ENCODE measurements around the gene DHRS7B.
"Not testable (repeated sequence)": the region's sequence is repeated elsewhere in the genome, so short reads cannot be mapped to it uniquely, and the experiment has no call there.

Gene DHRS7B

GRCh38 chr17:21172846-21173245, 46.1 kb downstream of the DHRS7B start:
- no peak overlapping the region for H3K4me3 Mint-ChIP-seq
- H3K9me3 Mint-ChIP-seq: no peaks in the 10 kb centered on the region
- peaks cover 13% of the 10 kb centered on the region for H3K4me1 Mint-ChIP-seq (ENCODE audit: low read depth)
- no peaks in the 10 kb centered on the region for H3K27me3 Mint-ChIP-seq (ENCODE audit: low read depth)
- peaks cover 10% of the 10 kb centered on the region for H3K36me3 Mint-ChIP-seq (ENCODE audit: low read depth)
- H3K27ac Mint-ChIP-seq: no peak overlapping the region

- no peaks in the 10 kb centered on the region for H3K9me3 Mint-ChIP-seq
- H3K4me3 Mint-ChIP-seq: no peak overlapping the region
- H3K27ac Mint-ChIP-seq: no peak overlapping the region
- no peaks in the 10 kb centered on the region for H3K27me3 Mint-ChIP-seq (ENCODE audit: low read depth)
- peaks cover 13% of the 10 kb centered on the region for H3K4me1 Mint-ChIP-seq (ENCODE audit: low read depth)
- H3K36me3 Mint-ChIP-seq (ENCODE audit: low read depth): peaks cover 10% of the 10 kb centered on the region
Observed at GRCh38 chr17:21173543-21173942, 46.8 kb downstream of the DHRS7B start.

GRCh38 chr17:21174186-21174585, 47.4 kb downstream of the DHRS7B start:
- Mint-ChIP-seq H3K4me3 (no peak overlapping the region), H3K27me3 (ENCODE audit: low read depth) (no peaks in the 10 kb centered on the region), H3K9me3 (no peaks in the 10 kb centered on the region), H3K4me1 (ENCODE audit: low read depth) (peaks cover 13% of the 10 kb centered on the region), H3K36me3 (ENCODE audit: low read depth) (peaks cover 10% of the 10 kb centered on the region), H3K27ac (no peak overlapping the region)

GRCh38 chr17:21174713-21175112, 47.9 kb downstream of the DHRS7B start:
- Mint-ChIP-seq H3K27ac (no peak overlapping the region), H3K27me3 (ENCODE audit: low read depth) (no peaks in the 10 kb centered on the region), H3K4me3 (no peak overlapping the region), H3K4me1 (ENCODE audit: low read depth) (peaks cover 13% of the 10 kb centered on the region), H3K9me3 (no peaks in the 10 kb centered on the region), H3K36me3 (ENCODE audit: low read depth) (peaks cover 10% of the 10 kb centered on the region)

- Mint-ChIP-seq H3K4me3 (no peak overlapping the region), H3K9me3 (no peaks in the 10 kb centered on the region), H3K27ac (no peak overlapping the region), H3K36me3 (ENCODE audit: low read depth) (peaks cover 13% of the 10 kb centered on the region), H3K27me3 (ENCODE audit: low read depth) (no peaks in the 10 kb centered on the region), H3K4me1 (ENCODE audit: low read depth) (peaks cover 1% of the 10 kb centered on the region)
Observed at GRCh38 chr17:21176773-21177395, 50.1 kb downstream of the DHRS7B start.

GRCh38 chr17:21177401-21177800, 50.6 kb downstream of the DHRS7B start:
- H3K27me3 Mint-ChIP-seq (ENCODE audit: low read depth): no peaks in the 10 kb centered on the region
- peaks cover 15% of the 10 kb centered on the region for H3K36me3 Mint-ChIP-seq (ENCODE audit: low read depth)
- H3K9me3 Mint-ChIP-seq: no peaks in the 10 kb centered on the region
- no peak overlapping the region for H3K4me3 Mint-ChIP-seq
- no peaks in the 10 kb centered on the region for H3K4me1 Mint-ChIP-seq (ENCODE audit: low read depth)
- H3K27ac Mint-ChIP-seq: no peak overlapping the region

GRCh38 chr17:21177854-21178600, 51.3 kb downstream of the DHRS7B start:
- no peaks in the 10 kb centered on the region for H3K27me3 Mint-ChIP-seq (ENCODE audit: low read depth)
- H3K4me1 Mint-ChIP-seq (ENCODE audit: low read depth): no peaks in the 10 kb centered on the region
- peaks cover 13% of the 10 kb centered on the region for H3K36me3 Mint-ChIP-seq (ENCODE audit: low read depth)
- H3K4me3 Mint-ChIP-seq: no peak overlapping the region
- no peak overlapping the region for H3K27ac Mint-ChIP-seq
- no peaks in the 10 kb centered on the region for H3K9me3 Mint-ChIP-seq

GRCh38 chr17:21183468-21183867, 56.7 kb downstream of the DHRS7B start:
- Mint-ChIP-seq H3K9me3 (no peaks in the 10 kb centered on the region), H3K4me3 (no peak overlapping the region), H3K36me3 (ENCODE audit: low read depth) (peaks cover 18% of the 10 kb centered on the region), H3K27me3 (ENCODE audit: low read depth) (no peaks in the 10 kb centered on the region), H3K27ac (no peak overlapping the region), H3K4me1 (ENCODE audit: low read depth) (peaks cover 3% of the 10 kb centered on the region)

- Mint-ChIP-seq H3K4me3 (no peak overlapping the region), H3K9me3 (no peaks in the 10 kb centered on the region), H3K4me1 (ENCODE audit: low read depth) (peaks cover 3% of the 10 kb centered on the region), H3K27me3 (ENCODE audit: low read depth) (no peaks in the 10 kb centered on the region), H3K36me3 (ENCODE audit: low read depth) (peaks cover 18% of the 10 kb centered on the region), H3K27ac (no peak overlapping the region)
Observed at GRCh38 chr17:21184570-21184969, 57.8 kb downstream of the DHRS7B start.

- Mint-ChIP-seq H3K4me1 (ENCODE audit: low read depth) (peaks cover 3% of the 10 kb centered on the region), H3K36me3 (ENCODE audit: low read depth) (peaks cover 18% of the 10 kb centered on the region), H3K4me3 (no peak overlapping the region), H3K9me3 (no peaks in the 10 kb centered on the region), H3K27me3 (ENCODE audit: low read depth) (no peaks in the 10 kb centered on the region), H3K27ac (no peak overlapping the region)
Observed at GRCh38 chr17:21185061-21185460, 58.3 kb downstream of the DHRS7B start.

GRCh38 chr17:21186399-21187187, 59.8 kb downstream of the DHRS7B start:
- Mint-ChIP-seq H3K9me3 (no peaks in the 10 kb centered on the region), H3K4me1 (ENCODE audit: low read depth) (peaks cover 3% of the 10 kb centered on the region), H3K27me3 (ENCODE audit: low read depth) (no peaks in the 10 kb centered on the region), H3K36me3 (ENCODE audit: low read depth) (peaks cover 19% of the 10 kb centered on the region), H3K27ac (no peak overlapping the region), H3K4me3 (no peak overlapping the region)

GRCh38 chr17:21189361-21189760, 62.6 kb downstream of the DHRS7B start:
- peaks cover 6% of the 10 kb centered on the region for H3K4me1 Mint-ChIP-seq (ENCODE audit: low read depth)
- H3K36me3 Mint-ChIP-seq (ENCODE audit: low read depth): peaks cover 10% of the 10 kb centered on the region
- H3K27me3 Mint-ChIP-seq (ENCODE audit: low read depth): no peaks in the 10 kb centered on the region
- H3K4me3 Mint-ChIP-seq: no peak overlapping the region
- no peaks in the 10 kb centered on the region for H3K9me3 Mint-ChIP-seq
- no peak overlapping the region for H3K27ac Mint-ChIP-seq

- H3K27ac Mint-ChIP-seq: no peak overlapping the region
Observed at GRCh38 chr17:21190078-21190477, 63.3 kb downstream of the DHRS7B start.

GRCh38 chr17:21191698-21192097, 64.9 kb downstream of the DHRS7B start:
- Mint-ChIP-seq H3K9me3 (no peaks in the 10 kb centered on the region), H3K36me3 (ENCODE audit: low read depth) (peaks cover 3% of the 10 kb centered on the region), H3K27ac (no peak overlapping the region), H3K4me3 (no peak overlapping the region), H3K4me1 (ENCODE audit: low read depth) (peaks cover 3% of the 10 kb centered on the region), H3K27me3 (ENCODE audit: low read depth) (no peaks in the 10 kb centered on the region)

More at GRCh38 chr17:21190078-21190477, 63.3 kb downstream of the DHRS7B start:
- Mint-ChIP-seq H3K27me3 (ENCODE audit: low read depth) (no peaks in the 10 kb centered on the region), H3K4me1 (ENCODE audit: low read depth) (peaks cover 6% of the 10 kb centered on the region), H3K9me3 (no peaks in the 10 kb centered on the region), H3K36me3 (ENCODE audit: low read depth) (peaks cover 5% of the 10 kb centered on the region), H3K4me3 (no peak overlapping the region)

- peaks cover 11% of the 10 kb centered on the region for H3K36me3 Mint-ChIP-seq (ENCODE audit: low read depth)
- not testable (repeated sequence) for H3K4me1 Mint-ChIP-seq (ENCODE audit: low read depth); H3K27me3 Mint-ChIP-seq (ENCODE audit: low read depth); H3K9me3 Mint-ChIP-seq; H3K4me3 Mint-ChIP-seq; H3K27ac Mint-ChIP-seq
Observed at GRCh38 chr17:21192414-21192813, 65.7 kb downstream of the DHRS7B start.

Measured in T-helper 1 cell treated with Interleukin-12 subunit alpha and Interleukin-12 subunit beta and Interleukin-4 antibody, amounts not matched to agents 30 μg/mL and 1 μg/mL, for 36 hours (primary cell).